Colon (tissue), 2 donors: ENCODE measurements around the gene NT5DC4.
"Not testable (repeated sequence)": the region's sequence is repeated elsewhere in the genome, so short reads cannot be mapped to it uniquely, and the experiment has no call there.

Experiments used
- FAIRE-seq: peaks from 2 replicates; lab custom pipeline; 2012; peaks lifted over from hg19 to GRCh38; lab: Jason Lieb, UNC
- donor health status: control.
- donor health status: control.

Gene NT5DC4

GRCh38 chr2:112701052-112701451 lies 19.8 kb upstream of the NT5DC4 start:
- no peak for FAIRE-seq

- no peak for FAIRE-seq
Measured at GRCh38 chr2:112703684-112704083, 17.1 kb upstream of the NT5DC4 start.

- FAIRE-seq, result no peak
Measured at GRCh38 chr2:112705575-112705974, 15.2 kb upstream of the NT5DC4 start.

- FAIRE-seq, result no peak
Measured at GRCh38 chr2:112706170-112706664, 14.6 kb upstream of the NT5DC4 start.

GRCh38 chr2:112706947-112707346 lies 13.9 kb upstream of the NT5DC4 start:
- FAIRE-seq, result not testable (repeated sequence)

GRCh38 chr2:112708968-112709367 lies 11.9 kb upstream of the NT5DC4 start:
- no peak for FAIRE-seq

GRCh38 chr2:112709703-112710102 lies 11.1 kb upstream of the NT5DC4 start:
- FAIRE-seq, result no peak

GRCh38 chr2:112710956-112711750 lies 9.7 kb upstream of the NT5DC4 start:
- no peak for FAIRE-seq

- no peak for FAIRE-seq
Measured at GRCh38 chr2:112712465-112712864, 8.4 kb upstream of the NT5DC4 start.

- no peak for FAIRE-seq
Measured at GRCh38 chr2:112712903-112713584, 7.8 kb upstream of the NT5DC4 start.

GRCh38 chr2:112713585-112713925 lies 7.3 kb upstream of the NT5DC4 start:
- FAIRE-seq, result no peak

GRCh38 chr2:112713926-112714325 lies 6.9 kb upstream of the NT5DC4 start:
- FAIRE-seq, result no peak

- FAIRE-seq, result no peak
Measured at GRCh38 chr2:112714331-112714730, 6.5 kb upstream of the NT5DC4 start.

GRCh38 chr2:112714836-112715631 lies 5.8 kb upstream of the NT5DC4 start:
- FAIRE-seq, result no peak

GRCh38 chr2:112716094-112716493 lies 4.7 kb upstream of the NT5DC4 start:
- not testable (repeated sequence) for FAIRE-seq

GRCh38 chr2:112716826-112717352 lies 3.9 kb upstream of the NT5DC4 start:
- not testable (repeated sequence) for FAIRE-seq

- no peak for FAIRE-seq
Measured at GRCh38 chr2:112718863-112719370, 1.9 kb upstream of the NT5DC4 start.

GRCh38 chr2:112721819-112722522 lies 1.2 kb downstream of the NT5DC4 start:
- FAIRE-seq, result no peak

- FAIRE-seq, result no peak
Measured at GRCh38 chr2:112722816-112723546, 2.2 kb downstream of the NT5DC4 start.

- FAIRE-seq, result no peak
Measured at GRCh38 chr2:112723547-112723940, 2.7 kb downstream of the NT5DC4 start.

- FAIRE-seq, result no peak
Measured at GRCh38 chr2:112723995-112724394, 3.2 kb downstream of the NT5DC4 start.
